SK-N-SH (cell line): ENCODE results near the gene STK26. TPM values are rescaled to one million over a fixed set of nuclear protein-coding genes. Genes with fewer than 3 reads are reported as not detected.

Experiments used
- CTCF ChIA-PET: fragments of 300-600, 350-600 bp; formaldehyde crosslinking; extraction: SDS; loops from one replicate; lab custom pipeline; 2021; lab: Yijun Ruan, JAX
- POLR2A ChIA-PET: fragments of 350-600 bp; sonication (Branson Sonifier 250); formaldehyde crosslinking; extraction: SDS; loops from one replicate; lab custom pipeline; 2020; ENCODE audit warnings: antibody characterized with exemption, inconsistent platforms; lab: Yijun Ruan, JAX
- DNase-seq: peaks from one replicate; pipeline ENCODE4 v3.0.0; 2012
- H2AFZ ChIP-seq: fragments of 200-600 bp; sonication (generic); 2 replicates; pipeline ENCODE4 v1.8.1; 2016; ENCODE audit warnings: antibody characterized with exemption, mild to moderate bottlenecking, low read depth
- H3F3A ChIP-seq: fragments of 200-600 bp; sonication (generic); replicated peaks from 2 replicates; pipeline ENCODE3; 2016; ENCODE audit warnings: antibody characterized with exemption, mild to moderate bottlenecking; ENCODE audit not compliant: insufficient read depth
- H3K27ac ChIP-seq, 2 experiments: fragments of 200-500 bp in 1 of 2; fragments of 200-600 bp in 1 of 2; sonication (Bioruptor generic) in 1 of 2; sonication (generic), shearing (Covaris generic) in 1 of 2; 2 replicates each; pipeline versions ENCODE4 v1.5.1 to v1.6.1; 2014 to 2016; ENCODE audit warnings: low read depth in 2 of 2, inconsistent platforms in 1 of 2, low read length in 1 of 2, mild to moderate bottlenecking in 1 of 2, mixed read lengths in 1 of 2
- H3K27me3 ChIP-seq: fragments of 200-600 bp; sonication (generic), shearing (Covaris generic); 2 replicates; pipeline ENCODE4 v1.6.1; 2016; ENCODE audit warnings: mixed run types; ENCODE audit not compliant: insufficient read depth
- H3K36me3 ChIP-seq, 2 experiments: fragments of 200-500 bp in 1 of 2; fragments of 200-600 bp in 1 of 2; sonication (Bioruptor generic) in 1 of 2; sonication (generic) in 1 of 2; replicated peaks in 1 of 2; 2 replicates each; pipeline versions ENCODE3 to v1.5.1; 2014 to 2016; ENCODE audit warnings: low read length in 1 of 2, mild to moderate bottlenecking in 1 of 2; ENCODE audit not compliant: insufficient read depth in 2 of 2, control insufficient read depth in 1 of 2
- H3K4me1 ChIP-seq, 2 experiments: fragments of 200-500 bp in 1 of 2; fragments of 200-600 bp in 1 of 2; sonication (Bioruptor generic) in 1 of 2; sonication (generic), shearing (Covaris generic) in 1 of 2; 2 replicates each; pipeline versions ENCODE4 v1.5.1 to v1.6.1; 2014 to 2016; ENCODE audit warnings: low read depth in 1 of 2, low read length in 1 of 2, mixed run types in 1 of 2; ENCODE audit not compliant: insufficient read depth in 2 of 2, control insufficient read depth in 1 of 2
- H3K4me2 ChIP-seq: fragments of 200-600 bp; sonication (generic), shearing (Covaris generic); 2 replicates; pipeline ENCODE4 v1.6.1; 2017; ENCODE audit warnings: mixed run types
- H3K4me3 ChIP-seq, 2 experiments: fragments of 200-500 bp in 1 of 2; fragments of 200-600 bp in 1 of 2; sonication (Bioruptor generic) in 1 of 2; sonication (generic), shearing (Covaris generic) in 1 of 2; 2 replicates each; pipeline versions ENCODE4 v1.5.1 to v1.8.1; 2014 to 2016; ENCODE audit warnings: low read depth in 2 of 2, inconsistent platforms in 1 of 2, low read length in 1 of 2, mild to moderate bottlenecking in 1 of 2, mixed read lengths in 1 of 2, moderate library complexity in 1 of 2
- H3K79me2 ChIP-seq: fragments of 200-600 bp; sonication (generic); 2 replicates; pipeline ENCODE4 v1.8.1; 2017; ENCODE audit warnings: mild to moderate bottlenecking; ENCODE audit not compliant: insufficient read depth
- H3K9ac ChIP-seq: fragments of 200-600 bp; sonication (generic); 2 replicates; pipeline ENCODE4 v1.6.1; 2017; ENCODE audit warnings: mixed run types
- H3K9me2 ChIP-seq: fragments of 200-600 bp; sonication (generic); 2 replicates; pipeline ENCODE4 v1.6.1; 2017; ENCODE audit warnings: mixed run types
- H3K9me3 ChIP-seq: fragments of 200-600 bp; sonication (generic); 2 replicates; pipeline ENCODE4 v1.6.1; 2017; ENCODE audit warnings: mixed run types, mild to moderate bottlenecking, moderate library complexity
- H4K20me1 ChIP-seq: fragments of 200-600 bp; sonication (generic); 2 replicates; pipeline ENCODE4 v1.6.1; 2017; ENCODE audit warnings: mild to moderate bottlenecking, mixed run types; ENCODE audit not compliant: insufficient read depth
- EP300 ChIP-seq, 2 experiments: IDR thresholded peaks; 2 replicates each; pipeline versions ENCODE4 v1.4.0 to v1.6.1; 2012; ENCODE audit warnings: borderline replicate concordance in 1 of 2, low read depth in 1 of 2, low read length in 1 of 2
- FOXJ3 ChIP-seq: sonication (generic); formaldehyde crosslinking; IDR thresholded peaks from 2 replicates; pipeline ENCODE4 v1.5.1; 2020; ENCODE audit warnings: mild to moderate bottlenecking, missing genetic modification reagents
- FOXM1 ChIP-seq: IDR thresholded peaks from 2 replicates; pipeline ENCODE4 v1.4.0; 2012; ENCODE audit warnings: low read depth, mild to moderate bottlenecking
- JUND ChIP-seq: IDR thresholded peaks from 2 replicates; pipeline ENCODE4 v1.4.0; 2012
- MXI1 ChIP-seq: IDR thresholded peaks from 2 replicates; pipeline ENCODE4 v1.6.1; 2012; ENCODE audit warnings: mild to moderate bottlenecking, low read depth, low read length, improper control_type of control experiment
- NFIC ChIP-seq: IDR thresholded peaks from 2 replicates; pipeline ENCODE4 v1.4.0; 2012; ENCODE audit warnings: borderline replicate concordance
- NRF1 ChIP-seq: IDR thresholded peaks from 2 replicates; pipeline ENCODE4 v1.6.1; 2012; ENCODE audit warnings: low read depth, mild to moderate bottlenecking, low read length
- POLR2AphosphoS5 ChIP-seq: IDR thresholded peaks from 2 replicates; pipeline ENCODE4 v1.6.1; 2012; ENCODE audit warnings: low read depth, low read length
- RAD21 ChIP-seq: IDR thresholded peaks from 2 replicates; pipeline ENCODE4 v1.6.1; 2012; ENCODE audit warnings: mild to moderate bottlenecking, low read length
- RCOR1 ChIP-seq: fragments of 150-350 bp; IDR thresholded peaks from 2 replicates; pipeline ENCODE4 v1.6.1; 2017; ENCODE audit warnings: antibody characterized with exemption, low read length
- RFX5 ChIP-seq: IDR thresholded peaks from 2 replicates; pipeline ENCODE4 v1.6.1; 2012; ENCODE audit warnings: mild to moderate bottlenecking, improper control_type of control experiment, low read length
- SMC3 ChIP-seq: IDR thresholded peaks from 2 replicates; pipeline ENCODE4 v1.6.1; 2012; ENCODE audit warnings: low read depth, low read length, improper control_type of control experiment
- TCF12 ChIP-seq: IDR thresholded peaks from 2 replicates; pipeline ENCODE4 v1.4.0; 2012
- YY1 ChIP-seq: IDR thresholded peaks from 2 replicates; pipeline ENCODE4 v1.4.0; 2012; ENCODE audit warnings: low read depth, mild to moderate bottlenecking
- WGBS: methylation state at CpG from one replicate; pipeline ENCODE4 v1.1.6; 2017; ENCODE audit warnings: low lambda C conversion rate; 5-methylcytosine and 5-hydroxymethylcytosine counted together
- polyA plus RNA-seq, 3 experiments: library from polyadenylated mRNA; depleted of rRNA; stranded (reverse); fragments of >200 nt; gene quantifications; 2 replicates each; pipeline ENCODE4 v1.2.3, GENCODE V29; 2012
- TF ChIP-seq, protein P1 (sequence below): IDR thresholded peaks from 2 replicates; pipeline ENCODE4 v1.6.1; 2012; ENCODE audit warnings: mild to moderate bottlenecking, low read depth, low read length, moderate library complexity
- TF ChIP-seq, protein P2 (sequence below): IDR thresholded peaks from 2 replicates; pipeline ENCODE4 v1.4.0; 2012; ENCODE audit warnings: low read depth, borderline replicate concordance
- TF ChIP-seq, protein P3 (sequence below): fragments of 200-600 bp; sonication (generic); IDR thresholded peaks from 2 replicates; pipeline ENCODE4 v1.6.1; 2017; ENCODE audit warnings: antibody characterized with exemption, mild to moderate bottlenecking, moderate library complexity
- TF ChIP-seq, protein P4 (sequence below): fragments of 150-350 bp; IDR thresholded peaks from 2 replicates; pipeline ENCODE4 v1.6.1; 2016; ENCODE audit warnings: mild to moderate bottlenecking, low read depth, low read length

The STK26 gene
- polyA plus RNA-seq, 1 of the 3 experiments (the other 2 are of a cell fraction): 3.5 TPM

DNA sequence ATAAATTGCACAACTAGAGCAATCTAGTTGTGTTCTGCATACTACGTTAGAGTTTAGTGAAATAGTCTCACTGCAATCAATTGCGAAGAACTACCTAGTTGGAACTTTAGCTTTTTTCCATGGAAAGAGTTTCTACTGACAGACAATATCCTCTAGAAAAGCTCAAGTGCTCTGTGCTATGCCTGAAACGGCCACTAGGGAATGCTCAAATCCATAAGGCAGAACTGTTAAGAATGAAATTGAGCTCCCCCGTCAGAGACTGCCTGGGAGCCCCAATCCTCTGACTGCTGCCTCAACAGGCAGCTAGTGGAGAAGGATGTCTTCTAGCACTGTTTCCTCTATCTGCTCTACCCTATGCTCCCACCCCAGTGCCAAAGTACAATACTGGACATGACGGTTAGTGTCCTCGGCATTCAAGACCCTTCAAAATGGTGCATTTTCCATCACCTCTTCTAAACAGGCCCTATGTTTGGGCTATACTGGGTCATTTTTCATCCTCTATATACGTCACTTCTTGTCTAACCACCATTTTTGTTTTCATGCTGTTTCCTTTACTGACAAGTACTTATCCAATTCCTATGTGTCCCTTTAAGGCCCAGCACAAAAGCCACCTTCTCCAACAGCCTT, 69.5 kb downstream of the STK26 start:
- TF ChIP-seq YY1 (no peak), MXI1 (no peak), FOXM1 (no peak), NFIC (no peak), TCF12 (no peak), RFX5 (no peak), FOXJ3 (CRISPR knock-in tag) (no peak), RCOR1 (no peak), POLR2AphosphoS5 (no peak), RAD21 (peak; percentile 79), JUND (no peak), EP300 (IDR thresholded peaks at IDR 0.05; ENCODE audit: borderline replicate concordance in 1 of 2, low read depth in 1 of 2, low read length in 1 of 2) (no peak), NRF1 (no peak), SMC3 (peak; percentile 53)
- TF ChIP-seq, protein P1, sequence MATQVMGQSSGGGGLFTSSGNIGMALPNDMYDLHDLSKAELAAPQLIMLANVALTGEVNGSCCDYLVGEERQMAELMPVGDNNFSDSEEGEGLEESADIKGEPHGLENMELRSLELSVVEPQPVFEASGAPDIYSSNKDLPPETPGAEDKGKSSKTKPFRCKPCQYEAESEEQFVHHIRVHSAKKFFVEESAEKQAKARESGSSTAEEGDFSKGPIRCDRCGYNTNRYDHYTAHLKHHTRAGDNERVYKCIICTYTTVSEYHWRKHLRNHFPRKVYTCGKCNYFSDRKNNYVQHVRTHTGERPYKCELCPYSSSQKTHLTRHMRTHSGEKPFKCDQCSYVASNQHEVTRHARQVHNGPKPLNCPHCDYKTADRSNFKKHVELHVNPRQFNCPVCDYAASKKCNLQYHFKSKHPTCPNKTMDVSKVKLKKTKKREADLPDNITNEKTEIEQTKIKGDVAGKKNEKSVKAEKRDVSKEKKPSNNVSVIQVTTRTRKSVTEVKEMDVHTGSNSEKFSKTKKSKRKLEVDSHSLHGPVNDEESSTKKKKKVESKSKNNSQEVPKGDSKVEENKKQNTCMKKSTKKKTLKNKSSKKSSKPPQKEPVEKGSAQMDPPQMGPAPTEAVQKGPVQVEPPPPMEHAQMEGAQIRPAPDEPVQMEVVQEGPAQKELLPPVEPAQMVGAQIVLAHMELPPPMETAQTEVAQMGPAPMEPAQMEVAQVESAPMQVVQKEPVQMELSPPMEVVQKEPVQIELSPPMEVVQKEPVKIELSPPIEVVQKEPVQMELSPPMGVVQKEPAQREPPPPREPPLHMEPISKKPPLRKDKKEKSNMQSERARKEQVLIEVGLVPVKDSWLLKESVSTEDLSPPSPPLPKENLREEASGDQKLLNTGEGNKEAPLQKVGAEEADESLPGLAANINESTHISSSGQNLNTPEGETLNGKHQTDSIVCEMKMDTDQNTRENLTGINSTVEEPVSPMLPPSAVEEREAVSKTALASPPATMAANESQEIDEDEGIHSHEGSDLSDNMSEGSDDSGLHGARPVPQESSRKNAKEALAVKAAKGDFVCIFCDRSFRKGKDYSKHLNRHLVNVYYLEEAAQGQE: no peak
- TF ChIP-seq, protein P2, sequence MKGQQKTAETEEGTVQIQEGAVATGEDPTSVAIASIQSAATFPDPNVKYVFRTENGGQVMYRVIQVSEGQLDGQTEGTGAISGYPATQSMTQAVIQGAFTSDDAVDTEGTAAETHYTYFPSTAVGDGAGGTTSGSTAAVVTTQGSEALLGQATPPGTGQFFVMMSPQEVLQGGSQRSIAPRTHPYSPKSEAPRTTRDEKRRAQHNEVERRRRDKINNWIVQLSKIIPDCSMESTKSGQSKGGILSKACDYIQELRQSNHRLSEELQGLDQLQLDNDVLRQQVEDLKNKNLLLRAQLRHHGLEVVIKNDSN: no peak
- TF ChIP-seq, protein P3, sequence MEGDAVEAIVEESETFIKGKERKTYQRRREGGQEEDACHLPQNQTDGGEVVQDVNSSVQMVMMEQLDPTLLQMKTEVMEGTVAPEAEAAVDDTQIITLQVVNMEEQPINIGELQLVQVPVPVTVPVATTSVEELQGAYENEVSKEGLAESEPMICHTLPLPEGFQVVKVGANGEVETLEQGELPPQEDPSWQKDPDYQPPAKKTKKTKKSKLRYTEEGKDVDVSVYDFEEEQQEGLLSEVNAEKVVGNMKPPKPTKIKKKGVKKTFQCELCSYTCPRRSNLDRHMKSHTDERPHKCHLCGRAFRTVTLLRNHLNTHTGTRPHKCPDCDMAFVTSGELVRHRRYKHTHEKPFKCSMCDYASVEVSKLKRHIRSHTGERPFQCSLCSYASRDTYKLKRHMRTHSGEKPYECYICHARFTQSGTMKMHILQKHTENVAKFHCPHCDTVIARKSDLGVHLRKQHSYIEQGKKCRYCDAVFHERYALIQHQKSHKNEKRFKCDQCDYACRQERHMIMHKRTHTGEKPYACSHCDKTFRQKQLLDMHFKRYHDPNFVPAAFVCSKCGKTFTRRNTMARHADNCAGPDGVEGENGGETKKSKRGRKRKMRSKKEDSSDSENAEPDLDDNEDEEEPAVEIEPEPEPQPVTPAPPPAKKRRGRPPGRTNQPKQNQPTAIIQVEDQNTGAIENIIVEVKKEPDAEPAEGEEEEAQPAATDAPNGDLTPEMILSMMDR: peak; percentile 79
- TF ChIP-seq, protein P4, sequence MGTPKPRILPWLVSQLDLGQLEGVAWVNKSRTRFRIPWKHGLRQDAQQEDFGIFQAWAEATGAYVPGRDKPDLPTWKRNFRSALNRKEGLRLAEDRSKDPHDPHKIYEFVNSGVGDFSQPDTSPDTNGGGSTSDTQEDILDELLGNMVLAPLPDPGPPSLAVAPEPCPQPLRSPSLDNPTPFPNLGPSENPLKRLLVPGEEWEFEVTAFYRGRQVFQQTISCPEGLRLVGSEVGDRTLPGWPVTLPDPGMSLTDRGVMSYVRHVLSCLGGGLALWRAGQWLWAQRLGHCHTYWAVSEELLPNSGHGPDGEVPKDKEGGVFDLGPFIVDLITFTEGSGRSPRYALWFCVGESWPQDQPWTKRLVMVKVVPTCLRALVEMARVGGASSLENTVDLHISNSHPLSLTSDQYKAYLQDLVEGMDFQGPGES: no peak
- WGBS: 28% methylated on average over 7 of the region's 7 CpGs
- Histone ChIP-seq H3K9me2 (no peaks in the 10 kb centered on the region), H3K36me3 (no peaks in the 10 kb centered on the region), H3K9me3 (no peaks in the 10 kb centered on the region), H3K4me2 (no peak overlapping the region), H3K9ac (no peak overlapping the region), H3K4me1 (peaks cover 0 to 18% of the 10 kb centered on the region in 2 experiments; a peak in 1 of 4 replicates), H3K27me3 (no peaks in the 10 kb centered on the region; the same call in 1 of the 2 replicates), H3K4me3 (no peak overlapping the region), H3F3A (no peaks in the 10 kb centered on the region), H2AFZ (no peak overlapping the region), H3K79me2 (no peaks in the 10 kb centered on the region), H3K27ac (peak overlapping the region in 1 of 2 experiments; percentile 85; a peak in 2 of 4 replicates), H4K20me1 (no peaks in the 10 kb centered on the region)
- ChIA-PET CTCF (interaction anchor here (0.6 to 5.0 kb wide), 27 partner anchors 9 to 520 kb away, joined by 3 to 66 read pairs (median 5); partner anchors contain the start of genes RAP2C and STK26), POLR2A (interaction anchor here (1.1 to 2.6 kb wide), 2 partner anchors 10 to 126 kb away, joined by 3 to 19 read pairs; partner anchors contain the start of gene RAP2C)
- DNase-seq: peak; percentile 28
